ENCODE results near the gene TWIST2.

TWIST2 gene

DNA sequence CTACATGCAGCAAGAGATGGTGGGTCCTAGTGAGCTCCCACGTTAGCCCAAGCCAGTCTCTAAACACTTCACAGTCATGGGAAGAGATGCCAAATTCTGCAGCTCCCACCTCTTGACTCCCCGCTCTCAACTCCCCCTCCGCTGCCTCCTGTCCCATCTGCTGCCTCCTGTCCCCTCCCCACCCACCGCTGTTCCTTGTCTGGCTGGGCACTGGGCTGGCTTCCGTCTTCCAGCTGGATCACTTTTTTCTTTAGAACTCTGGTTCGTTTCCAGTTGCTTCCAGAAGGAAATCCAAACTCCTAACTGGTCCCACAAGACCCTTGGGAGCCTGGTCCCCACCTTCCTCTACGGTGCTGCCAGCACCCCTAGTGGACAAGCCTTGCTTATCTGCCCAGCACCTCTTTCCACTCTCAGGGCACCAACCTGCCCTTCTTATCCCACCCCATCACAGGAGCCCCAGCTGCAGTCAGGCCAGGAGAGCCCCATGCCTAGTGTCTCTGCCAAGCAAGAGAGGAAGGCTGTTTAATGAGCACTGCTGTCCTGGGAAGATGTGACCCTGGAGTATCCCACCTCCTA is 12.1 kb upstream of the TWIST2 start:
- DNase-seq (ENCODE audit: low read depth in 4 of 4, low spot score in 1 of 4) = no peak

DNA sequence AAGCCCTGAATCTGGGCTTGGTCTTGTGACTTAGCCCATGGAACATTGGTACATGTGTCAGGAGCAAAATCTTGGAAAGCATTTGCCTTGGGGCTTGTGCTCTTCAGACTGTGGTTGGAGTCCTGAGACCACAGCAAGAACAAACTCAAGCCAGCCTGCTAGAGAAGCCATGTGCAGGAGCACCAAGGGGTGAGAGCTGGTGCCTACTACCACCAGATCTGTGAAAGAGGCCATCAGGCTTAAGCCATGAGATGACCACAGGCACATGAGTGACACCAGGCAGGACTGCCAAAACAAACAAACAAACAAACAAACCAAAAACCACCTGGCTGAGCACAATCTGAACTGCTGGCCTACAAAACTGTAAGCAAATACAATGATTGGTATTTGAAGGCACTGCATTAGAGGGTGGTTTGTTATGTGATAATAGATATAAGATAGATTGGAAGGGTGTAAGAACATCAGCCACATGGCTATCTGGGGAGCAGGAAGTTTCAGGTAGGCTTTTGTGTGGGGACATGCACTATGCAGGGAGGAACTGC is 9.0 kb upstream of the TWIST2 start:
- no peak for DNase-seq (ENCODE audit: low read depth in 4 of 4, low spot score in 1 of 4)

DNA sequence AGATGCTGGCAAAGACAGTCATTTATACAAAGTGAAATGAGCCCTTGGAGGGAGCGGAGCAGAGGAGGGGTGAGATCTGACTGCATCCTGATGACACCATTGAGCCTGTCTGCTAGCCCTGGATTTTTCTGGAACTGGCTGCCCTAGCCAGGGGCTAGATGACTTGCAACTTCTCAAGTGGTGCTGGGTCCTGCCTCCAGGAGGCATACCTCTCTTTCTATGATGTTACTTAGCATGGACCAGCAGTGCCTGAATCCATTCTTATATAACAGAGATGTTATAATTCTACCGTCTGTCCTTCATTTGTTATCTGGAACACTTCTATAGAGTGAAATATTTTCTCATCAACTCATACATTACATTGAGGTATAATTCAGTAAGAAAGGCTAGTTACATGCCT is 8.5 kb upstream of the TWIST2 start:
- DNase-seq (ENCODE audit: low read depth in 4 of 4, low spot score in 1 of 4) = no peak

DNA sequence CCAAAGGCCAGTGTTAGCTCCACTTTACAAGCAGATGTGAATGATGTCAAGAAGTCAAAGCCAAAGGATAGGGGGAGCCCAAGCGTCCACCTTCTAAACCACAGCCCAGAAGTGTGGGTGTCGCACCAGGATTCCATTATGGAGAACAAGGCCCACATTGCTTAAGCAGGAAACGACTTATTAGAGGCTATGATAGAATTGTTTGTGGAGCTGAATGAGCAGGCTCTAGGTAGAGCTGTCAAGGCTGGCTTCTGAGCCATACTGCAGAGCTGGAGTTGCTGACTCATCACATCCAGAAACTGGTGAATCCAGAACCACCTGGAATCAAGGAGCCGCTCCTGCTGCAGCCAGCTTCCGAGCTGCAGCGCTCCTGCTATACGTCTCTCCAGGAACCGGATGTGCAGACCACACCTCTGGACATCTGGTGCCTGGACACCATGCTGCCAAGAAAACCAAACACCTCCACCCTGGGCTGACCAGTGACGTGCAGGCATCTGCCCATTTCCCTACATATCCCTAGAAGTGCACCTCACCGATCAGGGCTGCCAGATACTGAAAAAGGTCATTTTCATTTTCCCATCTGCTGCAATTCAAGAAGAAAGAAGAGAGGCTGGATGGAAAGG is 6.2 kb upstream of the TWIST2 start:
- DNase-seq (ENCODE audit: low read depth in 4 of 4, low spot score in 1 of 4) = no peak

DNA sequence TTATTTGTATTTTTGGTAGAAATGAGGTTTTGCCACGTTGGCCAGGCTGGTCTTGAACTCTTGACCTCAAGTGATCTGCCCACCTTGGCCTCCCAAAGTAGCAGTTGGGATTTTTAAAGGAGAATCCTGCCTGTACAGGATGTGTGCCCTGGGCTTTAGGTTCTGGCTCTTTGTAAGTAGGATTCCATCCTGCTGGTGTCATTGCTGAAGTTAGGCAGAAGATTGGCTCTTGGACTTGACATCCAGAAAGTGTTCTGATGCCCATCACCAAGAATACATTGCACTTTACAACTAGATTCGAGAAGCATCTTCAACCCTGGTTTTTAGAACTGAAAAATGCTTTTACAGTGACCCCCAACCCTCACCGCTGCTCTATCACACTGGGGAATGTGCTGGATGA is 4.4 kb upstream of the TWIST2 start:
- no peak for DNase-seq (ENCODE audit: low read depth in 4 of 4, low spot score in 1 of 4)

- no peak for DNase-seq (ENCODE audit: low read depth in 4 of 4, low spot score in 1 of 4)
These were observed 2.1 kb upstream of the TWIST2 start for GRCh38 chr2:238845583-238846377.

DNA sequence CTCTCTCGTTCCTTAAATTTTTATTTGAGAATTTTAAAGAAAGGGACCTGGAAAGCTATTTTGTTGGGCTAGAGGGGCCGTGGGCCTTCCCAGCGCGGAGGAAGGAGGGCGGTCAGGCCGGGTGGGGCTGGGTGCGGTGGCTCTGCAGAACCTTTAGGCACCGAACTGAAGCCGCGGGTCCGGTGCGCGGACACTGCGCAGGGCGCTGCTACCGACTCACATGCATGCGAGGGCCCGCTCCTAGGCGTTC is 1.6 kb upstream of the TWIST2 start:
- DNase-seq (ENCODE audit: low read depth in 4 of 4, low spot score in 1 of 4) = no peak

DNA sequence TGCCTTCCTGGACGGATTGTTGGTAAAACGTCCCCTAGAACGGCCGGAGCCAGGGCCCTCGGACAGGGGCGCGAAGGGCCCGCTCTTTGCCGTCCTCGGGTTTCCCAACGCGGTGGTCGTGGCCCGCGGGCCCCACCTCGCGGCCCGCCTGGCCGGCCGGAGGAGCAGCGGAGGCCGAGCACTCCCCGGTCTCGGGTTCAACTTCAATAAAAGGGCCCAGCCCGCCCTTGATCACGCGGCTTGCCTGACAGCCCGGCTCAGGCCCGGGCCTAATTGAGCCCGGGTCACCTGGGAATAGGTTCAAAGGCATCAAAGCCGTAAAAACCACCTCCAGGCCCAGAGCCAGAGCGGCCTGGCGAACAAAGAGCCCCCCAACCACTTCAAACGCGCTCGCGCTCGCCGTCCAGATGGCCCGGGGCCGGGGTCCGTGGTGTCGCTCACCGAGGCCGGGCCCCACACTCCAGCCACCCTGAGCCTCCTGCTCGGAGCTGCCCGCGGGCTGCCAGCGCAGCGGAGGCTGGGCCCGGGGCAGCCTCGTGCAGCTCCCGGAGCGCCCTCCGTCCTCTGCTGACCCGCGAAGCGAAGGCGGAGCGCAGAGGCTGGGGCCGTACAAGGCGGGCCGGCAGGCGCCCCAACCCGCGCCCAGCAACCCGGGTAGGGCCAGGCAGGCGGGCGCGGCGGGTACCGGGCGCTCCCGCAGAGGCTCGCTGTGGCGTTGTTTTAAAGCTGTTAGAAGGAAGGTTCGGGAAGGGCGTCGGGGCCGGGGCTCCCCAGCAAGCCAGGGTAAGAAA is 1.1 kb upstream of the TWIST2 start:
- DNase-seq (ENCODE audit: low read depth in 4 of 4, low spot score in 1 of 4) = no peak

GRCh38 chr2:238847419-238847801 is 475 bp upstream of the TWIST2 start:
- DNase-seq (ENCODE audit: low read depth in 4 of 4, low spot score in 1 of 4) = no peak

GRCh38 chr2:238848691-238848975 is 748 bp downstream of the TWIST2 start:
- no peak for DNase-seq (ENCODE audit: low read depth in 4 of 4, low spot score in 1 of 4)

DNA sequence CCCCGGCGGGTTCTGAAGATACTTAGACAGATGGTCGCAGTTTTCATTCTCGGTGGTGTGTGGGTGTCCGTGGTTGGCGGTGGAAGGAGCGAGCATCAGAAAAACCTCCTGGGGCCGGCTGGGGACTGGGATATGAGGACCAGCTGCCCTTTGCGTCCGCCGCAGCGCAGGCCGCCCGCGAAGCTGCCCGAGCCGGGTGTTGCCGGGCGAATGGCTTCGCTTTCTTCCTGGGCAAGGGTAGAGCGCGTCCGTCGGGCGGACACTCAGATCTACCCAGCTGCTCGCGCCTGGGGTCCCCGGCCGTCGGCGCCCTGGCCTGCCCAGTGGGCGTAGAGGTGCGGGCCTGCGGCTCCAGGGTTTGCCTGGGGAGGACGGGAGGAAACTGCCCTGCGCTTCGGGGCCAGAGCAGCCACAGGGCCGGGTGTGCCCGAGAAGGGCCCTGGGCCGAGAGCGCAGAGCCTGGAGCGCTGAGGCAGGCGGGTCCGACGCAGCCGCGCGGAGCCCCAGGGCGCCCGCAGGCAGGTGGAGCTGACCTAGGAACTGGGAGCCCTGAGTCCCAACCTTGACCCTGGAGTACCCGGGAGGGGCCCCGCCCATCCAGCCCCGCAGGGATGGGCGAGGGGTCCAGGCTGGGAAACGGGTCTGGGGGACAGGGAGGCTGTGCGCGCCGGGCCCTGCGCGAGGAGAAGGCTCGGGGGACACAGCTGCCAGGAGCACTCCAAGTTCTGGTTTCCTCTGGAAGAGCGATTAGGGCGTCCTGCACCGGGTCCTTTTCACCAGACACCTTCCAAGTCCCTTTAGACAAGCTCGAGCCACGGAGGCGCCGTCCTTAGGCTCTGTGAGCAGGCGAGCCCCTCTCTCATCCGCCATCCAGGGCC is 1.3 kb downstream of the TWIST2 start:
- no peak for DNase-seq (ENCODE audit: low read depth in 4 of 4, low spot score in 1 of 4)

- DNase-seq (ENCODE audit: low read depth in 4 of 4, low spot score in 1 of 4) = no peak
These were observed 2.2 kb downstream of the TWIST2 start for GRCh38 chr2:238850091-238850490.

GRCh38 chr2:238851026-238851425 is 3.1 kb downstream of the TWIST2 start:
- no peak for DNase-seq (ENCODE audit: low read depth in 4 of 4, low spot score in 1 of 4)

DNA sequence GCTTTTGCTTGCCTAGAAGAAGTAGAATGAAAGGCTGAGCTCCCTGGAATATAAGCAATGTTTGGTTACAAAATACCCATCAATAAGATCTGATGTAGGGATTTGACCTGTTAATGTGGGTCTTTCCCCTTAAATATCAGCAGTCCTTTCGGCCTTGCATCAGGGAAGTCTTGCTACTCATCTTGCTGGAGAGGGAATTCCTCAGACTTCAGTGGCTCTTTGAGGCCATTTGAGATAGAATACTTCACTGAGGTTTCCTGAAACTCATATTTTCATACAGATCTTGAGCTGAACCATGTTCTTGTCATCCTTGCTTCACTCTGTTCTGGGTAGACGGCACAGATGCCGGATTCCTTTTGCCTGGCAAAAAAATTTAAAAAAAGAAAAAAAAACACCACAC is 3.9 kb downstream of the TWIST2 start:
- DNase-seq (ENCODE audit: low read depth in 4 of 4, low spot score in 1 of 4) = no peak

GRCh38 chr2:238852206-238852869 is 4.5 kb downstream of the TWIST2 start:
- DNase-seq (ENCODE audit: low read depth in 4 of 4, low spot score in 1 of 4) = no peak

GRCh38 chr2:238853218-238853617 is 5.3 kb downstream of the TWIST2 start:
- DNase-seq (ENCODE audit: low read depth in 4 of 4, low spot score in 1 of 4) = no peak

- DNase-seq (ENCODE audit: low read depth in 4 of 4, low spot score in 1 of 4) = no peak
These were observed 5.8 kb downstream of the TWIST2 start for GRCh38 chr2:238853721-238854120.

DNA sequence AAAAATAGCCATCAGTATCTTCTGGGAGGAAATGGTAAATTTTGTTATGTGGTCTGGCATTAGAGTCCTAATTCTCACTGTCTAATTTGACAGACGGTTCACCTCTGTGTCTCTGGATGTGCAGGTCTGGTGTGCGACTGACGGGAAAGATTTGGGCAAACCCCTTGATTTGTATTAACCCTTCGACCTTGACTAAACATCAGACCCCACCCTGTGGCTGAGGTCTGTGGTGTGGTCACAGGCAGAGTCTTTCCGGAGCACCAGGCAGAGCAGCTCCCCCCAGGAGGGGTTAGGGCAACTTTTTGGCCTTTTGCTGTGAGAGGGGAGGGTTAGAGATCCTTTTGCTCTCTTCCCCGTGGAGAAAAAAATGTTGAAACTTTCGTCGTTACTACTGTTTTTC is 6.4 kb downstream of the TWIST2 start:
- DNase-seq (ENCODE audit: low read depth in 4 of 4, low spot score in 1 of 4) = no peak

DNA sequence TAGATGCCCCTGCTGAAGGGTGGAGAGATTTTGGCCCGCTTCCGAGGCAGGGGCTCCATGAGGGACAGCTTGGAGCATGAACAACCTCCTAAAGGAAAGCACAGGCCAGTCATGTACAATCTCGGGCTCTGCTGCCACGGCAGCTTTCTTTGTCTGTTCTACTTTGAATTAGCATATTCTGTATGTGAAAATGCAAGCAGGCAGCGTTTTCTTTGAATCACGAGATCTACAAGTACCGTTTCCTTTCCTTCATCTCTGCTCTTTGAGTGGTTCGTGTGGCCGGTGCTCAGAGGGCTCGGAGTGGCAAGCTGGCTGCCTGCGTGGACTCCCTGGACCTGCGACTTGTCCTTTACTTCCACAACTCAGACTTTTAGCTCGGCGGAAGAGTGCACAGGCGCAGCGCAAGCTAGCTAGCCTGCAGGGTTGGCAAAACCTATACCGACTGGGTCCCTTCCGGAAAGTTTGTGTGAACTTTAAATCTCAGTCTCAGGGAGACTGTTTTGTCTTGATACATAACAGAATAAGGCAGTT is 6.9 kb downstream of the TWIST2 start:
- no peak for DNase-seq (ENCODE audit: low read depth in 4 of 4, low spot score in 1 of 4)

- no peak for DNase-seq (ENCODE audit: low read depth in 4 of 4, low spot score in 1 of 4)
These were observed 7.4 kb downstream of the TWIST2 start for GRCh38 chr2:238855299-238855698.

Data from stimulated activated CD4-positive, alpha-beta T cell treated with anti-CD3 and anti-CD28 coated beads, Interleukin-1b, Interleukin-23, amount 100 ng/mL, for 24 hours (primary cell).